Measurements from ENCODE around the gene SPCS2. TPM values are rescaled to one million over a fixed set of nuclear protein-coding genes. Genes with fewer than 3 reads are reported as not detected.

The SPCS2 gene
- total RNA-seq, 1 donor from 2014 or later, result 26.0 TPM

DNA sequence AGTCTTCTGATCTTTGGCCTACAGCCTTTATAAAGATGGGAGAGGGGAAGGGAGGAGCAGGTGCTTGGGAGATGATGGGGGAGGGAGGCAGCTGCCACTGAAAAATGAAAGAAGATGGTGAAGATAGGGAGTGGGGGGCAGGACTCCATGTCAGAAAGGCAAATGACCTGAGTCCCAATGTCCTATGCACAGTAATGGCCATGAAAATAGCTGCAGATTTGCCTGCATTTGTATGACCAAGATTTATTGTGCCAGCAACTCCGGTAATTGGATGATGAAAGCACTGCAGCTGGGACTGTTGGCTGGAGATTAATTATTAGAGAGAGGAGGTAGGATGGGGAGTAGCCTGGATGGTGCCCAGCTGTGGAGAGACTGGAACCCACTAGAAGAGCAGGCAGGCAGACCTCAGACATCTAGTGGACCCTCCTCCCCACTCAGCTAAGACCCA is 75.7 kb downstream of the SPCS2 start:
- Histone ChIP-seq H3K4me1 (no peaks in the 10 kb centered on the region), H3K27ac (no peak overlapping the region), H3K27me3 (no peaks in the 10 kb centered on the region), H3K36me3 (no peaks in the 10 kb centered on the region), H3K4me3 (no peak overlapping the region), H3K9me3 (no peaks in the 10 kb centered on the region)
- peak in 1 of 2 donors; percentile 31 for DNase-seq (ENCODE audit: extremely low spot score in 2 of 2)
- no peak for TF ChIP-seq POLR2AphosphoS5 (IDR thresholded peaks at IDR 0.05; ENCODE audit: insufficient read depth in 1 of 2, low read depth in 1 of 2)
- no peak for TF ChIP-seq CTCF (IDR thresholded peaks at IDR 0.05)
- intact Hi-C loops (cut with DNase I), result loop anchor here (10.0 kb wide), 1 partner anchor 220 kb away; the partner anchor contains the start of gene TPBGL

DNA sequence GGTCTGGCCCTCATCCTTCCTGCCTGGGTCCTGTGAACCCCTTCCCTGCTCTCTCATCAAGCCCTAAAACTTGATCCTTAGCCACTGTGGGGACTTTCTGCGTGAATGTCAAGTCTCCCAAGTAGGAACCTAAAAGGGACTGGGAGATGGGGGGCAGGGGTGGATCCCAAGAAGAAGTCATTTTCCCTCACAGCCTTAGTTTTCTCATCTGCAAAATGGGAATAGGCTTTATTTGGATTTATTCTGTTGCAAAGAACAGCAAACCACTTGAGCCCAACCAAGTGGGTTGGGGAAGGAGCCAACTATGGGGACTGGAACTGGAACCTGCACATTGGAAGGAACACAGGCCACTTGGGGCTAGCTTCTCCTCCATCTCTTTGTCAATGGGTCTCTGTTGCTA is 76.5 kb downstream of the SPCS2 start:
- Histone ChIP-seq H3K4me3 (no peak overlapping the region), H3K27ac (no peak overlapping the region), H3K36me3 (no peaks in the 10 kb centered on the region), H3K27me3 (no peaks in the 10 kb centered on the region), H3K4me1 (no peaks in the 10 kb centered on the region), H3K9me3 (no peaks in the 10 kb centered on the region)
- TF ChIP-seq POLR2A (IDR thresholded peaks at IDR 0.05) (no peak), POLR2AphosphoS5 (IDR thresholded peaks at IDR 0.05; ENCODE audit: insufficient read depth in 1 of 2, low read depth in 1 of 2) (no peak), CTCF (IDR thresholded peaks at IDR 0.05) (no peak)
- intact Hi-C loops (cut with DNase I), result loop anchor here (10.0 kb wide), 1 partner anchor 219 kb away; the partner anchor contains the start of gene TPBGL
- peak; percentile 25 to 54 for DNase-seq (ENCODE audit: extremely low spot score in 2 of 2)

- no peaks in the 10 kb centered on the region for H3K27me3 ChIP-seq
- H3K27ac ChIP-seq, result no peak overlapping the region
- peak; percentile 16 to 64 for DNase-seq (ENCODE audit: extremely low spot score in 2 of 2)
- H3K4me3 ChIP-seq, result no peak overlapping the region
- TF ChIP-seq POLR2A (IDR thresholded peaks at IDR 0.05), result no peak
- no peak for TF ChIP-seq POLR2AphosphoS5 (IDR thresholded peaks at IDR 0.05; ENCODE audit: insufficient read depth in 1 of 2, low read depth in 1 of 2)
- TF ChIP-seq CTCF (IDR thresholded peaks at IDR 0.05), result no peak
- no peaks in the 10 kb centered on the region for H3K36me3 ChIP-seq
- no peaks in the 10 kb centered on the region for H3K4me1 ChIP-seq
- intact Hi-C loops (cut with DNase I), result loop anchor here (10.0 kb wide), 1 partner anchor 216 kb away; the partner anchor contains the start of gene TPBGL
- H3K9me3 ChIP-seq, result no peaks in the 10 kb centered on the region
Measured at GRCh38 chr11:75028321-75028720, 79.3 kb downstream of the SPCS2 start.

Small RNA genes lying within 50 kb of the gene (small RNA-seq; reads per million reads assigned to genes)
- not detected for gene RNU6-216P

Other genes with a start within 250 kb of the SPCS2 start
- gene CHRDL2, start 217.8 kb upstream of the SPCS2 start, total RNA-seq, result 3.7 TPM
- gene RNF169, start 200.4 kb upstream of the SPCS2 start, total RNA-seq, result 20.9 TPM
- 9.6 TPM for gene XRRA1, start 175 bp upstream of the SPCS2 start, total RNA-seq
- gene NEU3, start 39.7 kb downstream of the SPCS2 start, total RNA-seq, result 5.6 TPM
- gene OR2AT4, start 147.6 kb downstream of the SPCS2 start, total RNA-seq, result not detected
- gene SLCO2B1, start 201.8 kb downstream of the SPCS2 start, total RNA-seq, result 55.5 TPM

All from vagina (tissue), 2 donors.